ENCODE data around the gene FST. TPM values are rescaled to one million over a fixed set of nuclear protein-coding genes. Genes with fewer than 3 reads are reported as not detected.

FST gene
- total and polyA plus RNA-seq, 2 of the 13 experiments (the other 11 are each of a cell fraction or from before 2014, with no cell fraction given): 38.6 to 136 TPM

GRCh38 chr5:53463909-53464621 lies 16.4 kb upstream of the FST start:
- Histone ChIP-seq H3K4me2 (ENCODE audit: low read depth, low read length) (peak overlapping the region; percentile 63), H3K4me1 (ENCODE audit: insufficient read depth, low read length) (peaks cover 43% of the 10 kb centered on the region), H3K36me3 (replicated peaks in 1 of 2; ENCODE audit: control insufficient read depth in 1 of 2, insufficient read depth in 2 of 2, low read length in 2 of 2) (no peaks in the 10 kb centered on the region), H3K79me2 (ENCODE audit: insufficient read depth, low read length) (no peaks in the 10 kb centered on the region), H3K4me3 (replicated peaks in 1 of 3; ENCODE audit: insufficient read depth in 1 of 3, low read depth in 2 of 3, low read length in 3 of 3) (peak overlapping the region in 1 of 3 experiments; percentile 18; a peak in 1 of 6 replicates), H3K9ac (ENCODE audit: insufficient read depth, low read depth, low read length) (no peak overlapping the region), H2AFZ (ENCODE audit: low read length) (peak overlapping the region; percentile 16), H3K9me3 (ENCODE audit: low read length) (no peaks in the 10 kb centered on the region), H3K27ac (ENCODE audit: extremely low read length, insufficient read depth, low read length) (peak overlapping the region; percentile 50), H3K27me3 (ENCODE audit: control insufficient read depth in 1 of 2, insufficient read depth in 2 of 2, low read length in 2 of 2) (no peaks in the 10 kb centered on the region), H4K20me1 (ENCODE audit: insufficient read depth, low read length) (no peaks in the 10 kb centered on the region)
- FAIRE-seq (no peak), DNase-seq (ENCODE audit: low spot score) (no peak), ATAC-seq (peak; percentile 45)
- ChIA-PET CTCF (ENCODE audit: low intra/inter-chr PET ratio, low total read pairs) (no interaction called here), POLR2A (interaction anchor here (0.6 to 2.8 kb wide), 5 partner anchors 12 to 47 kb away, joined by 4 to 45 read pairs (median 4); partner anchors contain the start of gene FST)
- 94% methylated on average over 2 of the region's 2 CpGs for WGBS (ENCODE audit: low lambda C conversion rate)
- in situ Hi-C loops (cut with HindIII; ENCODE audit: extremely low pct_ligation_motif_present, low pct_unique_long_range_greater_than_20kb) (no loop called here), intact Hi-C loops (cut with micrococcal nuclease; ENCODE audit: unreplicated experiment) (loop anchor here (2.0 kb wide), 1 partner anchor 15 kb away; no protein-coding TSS in a partner anchor)
- BruUV-seq (replicated peaks): no TSS peak
- TF ChIP-seq ZBED4 (CRISPR knock-in tag; IDR thresholded peaks at IDR 0.05; ENCODE audit: borderline replicate concordance) (no peak), AKAP8 (CRISPR knock-in tag; IDR thresholded peaks at IDR 0.05) (no peak), DMTF1 (CRISPR knock-in tag; IDR thresholded peaks at IDR 0.05) (no peak), HOXA5 (CRISPR knock-in tag; IDR thresholded peaks at IDR 0.05) (no peak), ZFP82 (CRISPR knock-in tag; IDR thresholded peaks at IDR 0.05; ENCODE audit: borderline replicate concordance) (no peak), KLF15 (CRISPR knock-in tag; IDR thresholded peaks at IDR 0.05; ENCODE audit: borderline replicate concordance) (no peak), ZNF720 (CRISPR knock-in tag; IDR thresholded peaks at IDR 0.05) (no peak), ZNF543 (CRISPR knock-in tag; IDR thresholded peaks at IDR 0.05) (0 out of 2 replicates have a peak, but pooled peaks have one; percentile 16)
- TF ChIP-seq, protein P1, sequence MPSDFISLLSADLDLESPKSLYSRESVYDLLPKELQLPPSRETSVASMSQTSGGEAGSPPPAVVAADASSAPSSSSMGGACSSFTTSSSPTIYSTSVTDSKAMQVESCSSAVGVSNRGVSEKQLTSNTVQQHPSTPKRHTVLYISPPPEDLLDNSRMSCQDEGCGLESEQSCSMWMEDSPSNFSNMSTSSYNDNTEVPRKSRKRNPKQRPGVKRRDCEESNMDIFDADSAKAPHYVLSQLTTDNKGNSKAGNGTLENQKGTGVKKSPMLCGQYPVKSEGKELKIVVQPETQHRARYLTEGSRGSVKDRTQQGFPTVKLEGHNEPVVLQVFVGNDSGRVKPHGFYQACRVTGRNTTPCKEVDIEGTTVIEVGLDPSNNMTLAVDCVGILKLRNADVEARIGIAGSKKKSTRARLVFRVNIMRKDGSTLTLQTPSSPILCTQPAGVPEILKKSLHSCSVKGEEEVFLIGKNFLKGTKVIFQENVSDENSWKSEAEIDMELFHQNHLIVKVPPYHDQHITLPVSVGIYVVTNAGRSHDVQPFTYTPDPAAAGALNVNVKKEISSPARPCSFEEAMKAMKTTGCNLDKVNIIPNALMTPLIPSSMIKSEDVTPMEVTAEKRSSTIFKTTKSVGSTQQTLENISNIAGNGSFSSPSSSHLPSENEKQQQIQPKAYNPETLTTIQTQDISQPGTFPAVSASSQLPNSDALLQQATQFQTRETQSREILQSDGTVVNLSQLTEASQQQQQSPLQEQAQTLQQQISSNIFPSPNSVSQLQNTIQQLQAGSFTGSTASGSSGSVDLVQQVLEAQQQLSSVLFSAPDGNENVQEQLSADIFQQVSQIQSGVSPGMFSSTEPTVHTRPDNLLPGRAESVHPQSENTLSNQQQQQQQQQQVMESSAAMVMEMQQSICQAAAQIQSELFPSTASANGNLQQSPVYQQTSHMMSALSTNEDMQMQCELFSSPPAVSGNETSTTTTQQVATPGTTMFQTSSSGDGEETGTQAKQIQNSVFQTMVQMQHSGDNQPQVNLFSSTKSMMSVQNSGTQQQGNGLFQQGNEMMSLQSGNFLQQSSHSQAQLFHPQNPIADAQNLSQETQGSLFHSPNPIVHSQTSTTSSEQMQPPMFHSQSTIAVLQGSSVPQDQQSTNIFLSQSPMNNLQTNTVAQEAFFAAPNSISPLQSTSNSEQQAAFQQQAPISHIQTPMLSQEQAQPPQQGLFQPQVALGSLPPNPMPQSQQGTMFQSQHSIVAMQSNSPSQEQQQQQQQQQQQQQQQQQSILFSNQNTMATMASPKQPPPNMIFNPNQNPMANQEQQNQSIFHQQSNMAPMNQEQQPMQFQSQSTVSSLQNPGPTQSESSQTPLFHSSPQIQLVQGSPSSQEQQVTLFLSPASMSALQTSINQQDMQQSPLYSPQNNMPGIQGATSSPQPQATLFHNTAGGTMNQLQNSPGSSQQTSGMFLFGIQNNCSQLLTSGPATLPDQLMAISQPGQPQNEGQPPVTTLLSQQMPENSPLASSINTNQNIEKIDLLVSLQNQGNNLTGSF (CRISPR knock-in tag; IDR thresholded peaks at IDR 0.05): no peak
- TF ChIP-seq, protein P2, sequence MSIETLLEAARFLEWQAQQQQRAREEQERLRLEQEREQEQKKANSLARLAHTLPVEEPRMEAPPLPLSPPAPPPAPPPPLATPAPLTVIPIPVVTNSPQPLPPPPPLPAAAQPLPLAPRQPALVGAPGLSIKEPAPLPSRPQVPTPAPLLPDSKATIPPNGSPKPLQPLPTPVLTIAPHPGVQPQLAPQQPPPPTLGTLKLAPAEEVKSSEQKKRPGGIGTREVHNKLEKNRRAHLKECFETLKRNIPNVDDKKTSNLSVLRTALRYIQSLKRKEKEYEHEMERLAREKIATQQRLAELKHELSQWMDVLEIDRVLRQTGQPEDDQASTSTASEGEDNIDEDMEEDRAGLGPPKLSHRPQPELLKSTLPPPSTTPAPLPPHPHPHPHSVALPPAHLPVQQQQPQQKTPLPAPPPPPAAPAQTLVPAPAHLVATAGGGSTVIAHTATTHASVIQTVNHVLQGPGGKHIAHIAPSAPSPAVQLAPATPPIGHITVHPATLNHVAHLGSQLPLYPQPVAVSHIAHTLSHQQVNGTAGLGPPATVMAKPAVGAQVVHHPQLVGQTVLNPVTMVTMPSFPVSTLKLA (IDR thresholded peaks at IDR 0.05): no peak

Measured in HepG2 (cell line).